A673 (cell line): ENCODE results near the gene SSB.

Experiments
- CTCF ChIP-seq: fragments of 300-800, 200-600 bp; sonication (generic); conservative IDR thresholded peaks from 2 replicates; pipeline ENCODE4 v1.5.1; 2017; ENCODE audit warnings: low read depth, mild to moderate bottlenecking, antibody characterized with exemption, low read length, moderate library complexity, mixed read lengths
- EZH2 ChIP-seq: fragments of 200-600 bp; sonication (generic); IDR thresholded peaks from 2 replicates; pipeline ENCODE4 v1.6.1; 2017; ENCODE audit warnings: borderline replicate concordance, low read depth, mild to moderate bottlenecking, mixed read lengths, antibody characterized with exemption, low read length; ENCODE audit not compliant: poor library complexity, severe bottlenecking

- TF ChIP-seq CTCF (no peak), EZH2 (no peak)
Observed at GRCh38 chr2:169859423-169859822, 60.8 kb downstream of the SSB start.
